NCI-H1092 treated with DMSO at 0.1 percent for 48 hours (cell line): ENCODE data around the gene TBX3.
"Not testable (repeated sequence)": the region's sequence is repeated elsewhere in the genome, so short reads cannot be mapped to it uniquely, and the experiment has no call there.

Experiments
- DNase-seq: peaks from one replicate; lab custom pipeline; 2025; lab: John Stamatoyannopoulos, UW

Gene TBX3

GRCh38 chr12:114684098-114684869 is at the start of gene TBX3:
Gene TBX3, minus strand, starts transcription at chr12:114684175. Its CDS starts 975 bp downstream, at chr12:114683200.
- peak; percentile 98 for DNase-seq

GRCh38 chr12:114732426-114733030 is 48.6 kb upstream of the TBX3 start:
- DNase-seq, result no peak

- no peak for DNase-seq
Measured at GRCh38 chr12:114729731-114730130, 45.8 kb upstream of the TBX3 start.

- DNase-seq, result no peak
Measured at GRCh38 chr12:114726092-114726710, 42.2 kb upstream of the TBX3 start.

- not testable (repeated sequence) for DNase-seq
Measured at GRCh38 chr12:114722176-114722575, 38.2 kb upstream of the TBX3 start.

- DNase-seq, result no peak
Measured at GRCh38 chr12:114721266-114721665, 37.3 kb upstream of the TBX3 start.

GRCh38 chr12:114713466-114714215 is 29.7 kb upstream of the TBX3 start:
- DNase-seq, result no peak

- DNase-seq, result no peak
Measured at GRCh38 chr12:114711689-114712152, 27.7 kb upstream of the TBX3 start.

- DNase-seq, result no peak
Measured at GRCh38 chr12:114710151-114710550, 26.2 kb upstream of the TBX3 start.

- DNase-seq, result no peak
Measured at GRCh38 chr12:114709112-114709511, 25.1 kb upstream of the TBX3 start.

GRCh38 chr12:114708598-114708997 is 24.6 kb upstream of the TBX3 start:
- not testable (repeated sequence) for DNase-seq

GRCh38 chr12:114704096-114704495 is 20.1 kb upstream of the TBX3 start:
- DNase-seq, result no peak

GRCh38 chr12:114703060-114703493 is 19.1 kb upstream of the TBX3 start:
- DNase-seq, result no peak

GRCh38 chr12:114702462-114702861 is 18.5 kb upstream of the TBX3 start:
- no peak for DNase-seq

- DNase-seq, result no peak
Measured at GRCh38 chr12:114701553-114701952, 17.6 kb upstream of the TBX3 start.

GRCh38 chr12:114701104-114701414 is 17.1 kb upstream of the TBX3 start:
- DNase-seq, result no peak

GRCh38 chr12:114700392-114701103 is 16.6 kb upstream of the TBX3 start:
- DNase-seq, result no peak

GRCh38 chr12:114698566-114699163 is 14.7 kb upstream of the TBX3 start:
- no peak for DNase-seq

GRCh38 chr12:114697741-114698565 is 14.0 kb upstream of the TBX3 start:
- DNase-seq, result no peak

GRCh38 chr12:114697243-114697716 is 13.3 kb upstream of the TBX3 start:
- no peak for DNase-seq
